Psoas muscle (tissue), 8 donors: ENCODE results near the gene USP11. TPM values are rescaled to one million over a fixed set of nuclear protein-coding genes. Genes with fewer than 3 reads are reported as not detected.

Experiments
- ATAC-seq, 4 donors: fragments of 200-7000 bp; cut with Tn5 transposase; one replicate each; pipeline ENCODE4 v1.9.1; 2020; ENCODE audit warnings: moderate library complexity in 3 of 4, mild to moderate bottlenecking in 2 of 4
- DNase-seq, 2 donors: peaks; one replicate each; pipeline ENCODE4 v3.0.0-alpha.2; 2020
- H3K27ac ChIP-seq: fragments of 200-600 bp; one replicate; pipeline ENCODE4 v1.8.0; 2022
- H3K27me3 ChIP-seq, 3 donors: fragments of 200-600 bp in 1 of 3; one replicate each; pipeline versions ENCODE4 v1.6.1 to v1.8.0; 2013 to 2022; ENCODE audit warnings: low read length in 2 of 3, mild to moderate bottlenecking in 2 of 3, moderate library complexity in 1 of 3; ENCODE audit not compliant: insufficient read depth in 3 of 3
- H3K36me3 ChIP-seq, 2 donors: fragments of 200-600 bp in 1 of 2; one replicate each; pipeline versions ENCODE4 v1.6.1 to v1.8.0; 2013 to 2022; ENCODE audit warnings: low read depth in 1 of 2, mild to moderate bottlenecking in 1 of 2, moderate library complexity in 1 of 2; ENCODE audit not compliant: insufficient read depth in 1 of 2
- H3K4me1 ChIP-seq: fragments of 200-600 bp; one replicate; pipeline ENCODE4 v1.8.0; 2022
- H3K4me3 ChIP-seq: fragments of 200-600 bp; one replicate; pipeline ENCODE4 v1.8.0; 2022; ENCODE audit warnings: mild to moderate bottlenecking
- H3K9me3 ChIP-seq: fragments of 200-600 bp; one replicate; pipeline ENCODE4 v1.8.0; 2022
- WGBS, 3 donors: extraction: QIAGEN DNeasy Blood & Tissue Kit; methylation state at CpG; one replicate each; pipeline versions ENCODE4 v1.1.6 to v1.1.7; 2013; 5-methylcytosine and 5-hydroxymethylcytosine counted together
- intact Hi-C, 2 donors: fragments of 100-400 bp; cut with DNase I; formaldehyde crosslinking; loops; one replicate each; pipeline versions ENCODE4 v1.11.0 to v1.14.2; 2022
- polyA plus RNA-seq, 3 donors: library from polyadenylated mRNA; stranded (reverse); fragments of 200-250 nt; gene quantifications; one replicate each; pipeline ENCODE4 v1.2.3, GENCODE V29; 2013
- total RNA-seq, 4 donors: library from RNA; stranded (reverse); fragmentation: NEBNext Ultra II Directional in 2 of 4; extraction: Animal tissue kit (Norgen Biotek cat#: 25700) in 2 of 4; gene quantifications; one replicate each; pipeline versions ENCODE4 v1.2.1 to v1.2.4, GENCODE V29; 2021 to 2023
- TF ChIP-seq, protein P1 (sequence below): fragments of 200-600 bp; IDR thresholded peaks from one replicate; pipeline ENCODE4 v1.8.0; 2022; ENCODE audit warnings: antibody characterized with exemption
- donor health status: healthy with polysubstance abuse.
- donor health status: DM: no; HTN: no; CAD: no; lungs with moderate emphysema.
- donor health status: Bipolar disorder and iron deficiency.
- donor health status: healthy.
- donor health status: DM: yes; HTN: yes; CAD: no.
- donor health status: DM: no; HTN: no; CAD: no.
- donor health status: DM: no; HTN: no; CAD: no.
- donor health status: DM: yes; HTN: yes; CAD: no.

The USP11 gene
- total and polyA plus RNA-seq, 7 donors, result 16.1 to 50.7 (median 30.7) TPM

DNA sequence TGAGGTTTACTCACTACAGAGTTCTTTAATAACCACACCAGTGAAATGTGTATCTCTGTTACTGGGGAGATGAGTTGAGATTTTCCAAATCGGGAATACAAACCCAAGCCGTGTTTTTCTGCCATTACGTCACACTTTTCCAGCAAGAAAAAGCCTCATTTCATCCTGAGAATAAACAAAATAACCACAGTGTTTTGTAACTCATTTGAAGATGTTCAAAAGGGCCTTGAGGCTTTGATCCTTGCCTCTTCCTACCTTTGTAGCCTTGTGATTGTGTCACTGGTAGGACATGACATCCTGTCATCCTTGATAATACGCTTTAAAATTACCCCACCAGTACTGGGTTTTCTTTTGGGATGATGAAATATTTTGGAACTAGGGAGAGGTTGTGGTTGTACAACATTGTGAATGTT lies 2.9 kb downstream of the USP11 start:
- 44 to 76% (median 73%) methylated on average over 4 of the region's 4 CpGs for WGBS, 3 donors
- Histone ChIP-seq H3K36me3 (peaks cover 0 to 15% of the 10 kb centered on the region in 2 donors), H3K4me1 (peaks cover 5% of the 10 kb centered on the region), H3K27me3 (no peaks in the 10 kb centered on the region), H3K9me3 (no peaks in the 10 kb centered on the region), H3K4me3 (no peak overlapping the region), H3K27ac (no peak overlapping the region)
- DNase-seq, result no peak
- intact Hi-C loops, result no loop called here
- ATAC-seq, result no peak
- TF ChIP-seq, protein P1, sequence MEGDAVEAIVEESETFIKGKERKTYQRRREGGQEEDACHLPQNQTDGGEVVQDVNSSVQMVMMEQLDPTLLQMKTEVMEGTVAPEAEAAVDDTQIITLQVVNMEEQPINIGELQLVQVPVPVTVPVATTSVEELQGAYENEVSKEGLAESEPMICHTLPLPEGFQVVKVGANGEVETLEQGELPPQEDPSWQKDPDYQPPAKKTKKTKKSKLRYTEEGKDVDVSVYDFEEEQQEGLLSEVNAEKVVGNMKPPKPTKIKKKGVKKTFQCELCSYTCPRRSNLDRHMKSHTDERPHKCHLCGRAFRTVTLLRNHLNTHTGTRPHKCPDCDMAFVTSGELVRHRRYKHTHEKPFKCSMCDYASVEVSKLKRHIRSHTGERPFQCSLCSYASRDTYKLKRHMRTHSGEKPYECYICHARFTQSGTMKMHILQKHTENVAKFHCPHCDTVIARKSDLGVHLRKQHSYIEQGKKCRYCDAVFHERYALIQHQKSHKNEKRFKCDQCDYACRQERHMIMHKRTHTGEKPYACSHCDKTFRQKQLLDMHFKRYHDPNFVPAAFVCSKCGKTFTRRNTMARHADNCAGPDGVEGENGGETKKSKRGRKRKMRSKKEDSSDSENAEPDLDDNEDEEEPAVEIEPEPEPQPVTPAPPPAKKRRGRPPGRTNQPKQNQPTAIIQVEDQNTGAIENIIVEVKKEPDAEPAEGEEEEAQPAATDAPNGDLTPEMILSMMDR, result no peak

GRCh38 chrX:47239199-47239598 lies 6.4 kb downstream of the USP11 start:
- H3K27ac ChIP-seq, result no peak overlapping the region
- TF ChIP-seq, protein P1, result no peak
- no peaks in the 10 kb centered on the region for H3K9me3 ChIP-seq
- peaks cover 0 to 45% of the 10 kb centered on the region in 2 donors for H3K36me3 ChIP-seq
- no peaks in the 10 kb centered on the region for H3K4me1 ChIP-seq
- DNase-seq, result no peak
- intact Hi-C loops, result no loop called here
- ATAC-seq, result no peak
- no peak overlapping the region for H3K4me3 ChIP-seq
- no peaks in the 10 kb centered on the region for H3K27me3 ChIP-seq
- WGBS, 3 donors, result 93 to 99% (median 94%) methylated on average over 8 of the region's 8 CpGs

- peaks cover 0 to 54% of the 10 kb centered on the region in 2 donors for H3K36me3 ChIP-seq
- 97 to 98% (median 97%) methylated on average over 12 of the region's 12 CpGs for WGBS, 3 donors
- H3K27me3 ChIP-seq, result no peaks in the 10 kb centered on the region
These were observed 7.2 kb downstream of the USP11 start for GRCh38 chrX:47239898-47240545.

GRCh38 chrX:47240619-47241018 lies 7.8 kb downstream of the USP11 start:
- peaks cover 0 to 60% of the 10 kb centered on the region in 2 donors for H3K36me3 ChIP-seq
- TF ChIP-seq, protein P1, result no peak
- no peak overlapping the region for H3K4me3 ChIP-seq
- 86 to 89% (median 89%) methylated on average over 7 of the region's 7 CpGs for WGBS, 3 donors
- ATAC-seq (no peak), DNase-seq (no peak)
- H3K4me1 ChIP-seq, result no peaks in the 10 kb centered on the region
- intact Hi-C loops, result no loop called here
- no peaks in the 10 kb centered on the region for H3K9me3 ChIP-seq
- H3K27me3 ChIP-seq, result no peaks in the 10 kb centered on the region
- no peak overlapping the region for H3K27ac ChIP-seq

More at GRCh38 chrX:47239898-47240545, 7.2 kb downstream of the USP11 start:
- no peak overlapping the region for H3K27ac ChIP-seq
- ATAC-seq (no peak), DNase-seq (no peak)
- no peaks in the 10 kb centered on the region for H3K4me1 ChIP-seq
- intact Hi-C loops, result no loop called here
- no peak overlapping the region for H3K4me3 ChIP-seq
- TF ChIP-seq, protein P1, result no peak
- no peaks in the 10 kb centered on the region for H3K9me3 ChIP-seq
